ENCODE measurements around the gene TMEM59L. TPM values are rescaled to one million over a fixed set of nuclear protein-coding genes. Genes with fewer than 3 reads are reported as not detected.

Gene TMEM59L
- total and polyA plus RNA-seq, 9 of the 15 experiments (the other 6 are each of a cell fraction or from before 2014, with no cell fraction given) = 0.37 TPM; not detected in 8

- Histone ChIP-seq H3K9me1 (ENCODE audit: control insufficient read depth, insufficient read depth, low read length) (no peaks in the 10 kb centered on the region), H3K79me2 (ENCODE audit: control insufficient read depth, insufficient read depth, low read length) (peaks cover 24% of the 10 kb centered on the region), H3K4me1 (replicated peaks in 1 of 2; ENCODE audit: control insufficient read depth in 2 of 2, insufficient read depth in 2 of 2, low read length in 2 of 2) (peaks cover 27 to 77% of the 10 kb centered on the region in 2 experiments), H3K9me3 (replicated peaks; ENCODE audit: control insufficient read depth, insufficient read depth, low read depth, low read length) (no peaks in the 10 kb centered on the region), H3K4me3 (peak overlapping the region; percentile 71), H2AFZ (ENCODE audit: low read depth, low read length) (peak overlapping the region; percentile 79), H3K9ac (ENCODE audit: insufficient read depth in 1 of 2, low read depth in 2 of 2, low read length in 2 of 2) (peak overlapping the region; percentile 85 to 93), H3K27ac (ENCODE audit: extremely low read depth, low read depth, low read length) (peak overlapping the region; percentile 79), H3K36me3 (ENCODE audit: control insufficient read depth, insufficient read depth, low read length) (peaks cover 5% of the 10 kb centered on the region; the same call in 2 of the 3 replicates), H3K4me2 (ENCODE audit: insufficient read depth, low read length) (peak overlapping the region; percentile 89), H3K27me3 (ENCODE audit: control insufficient read depth in 2 of 2, insufficient read depth in 2 of 2, low read length in 2 of 2) (no peaks in the 10 kb centered on the region), H4K20me1 (replicated peaks; ENCODE audit: control insufficient read depth, insufficient read depth, low read length) (peaks cover 6% of the 10 kb centered on the region; the same call in 1 of the 2 replicates)
- DNase-seq (ENCODE audit: extremely low read depth in 1 of 4, low spot score in 3 of 4) (peak; percentile 70 to 94 (median 78)), FAIRE-seq (peak; percentile 96), ATAC-seq (peak; percentile 70)
- ChIA-PET POLR2A (interaction anchor here (0.7 to 5.4 kb wide), 7 partner anchors 9 to 257 kb away, joined by 3 to 39 read pairs (median 4); partner anchors contain the start of gene UBA52), CTCF (ENCODE audit: low intra/inter-chr PET ratio) (interaction anchor here (0.6 kb wide), 1 partner anchor 177 kb away, joined by 3 read pairs; no protein-coding TSS in a partner anchor)
- WGBS (ENCODE audit: insufficient coverage, low coverage, missing lambda C conversion rate) = 22% methylated on average over 37 of the region's 40 CpGs
- intact Hi-C loops (cut with micrococcal nuclease) = loop anchor here (1.0 to 10.0 kb wide), 5 partner anchors 33 to 254 kb away; partner anchors contain the start of genes KLHL26 and KXD1
- in situ Hi-C loops (cut with MboI) = no loop called here
- TSS peak; percentile 71 for BruUV-seq (replicated peaks)
- TF ChIP-seq GABPB1 (CRISPR knock-in tag; IDR thresholded peaks at IDR 0.05) = no peak
- TF ChIP-seq REST (IDR thresholded peaks at IDR 0.05; ENCODE audit: borderline replicate concordance) = peak; percentile 45; the same call in 1 of the 2 replicates
- no peak for TF ChIP-seq REST (CRISPR knock-in tag; IDR thresholded peaks at IDR 0.05; ENCODE audit: low read depth)
- TF ChIP-seq SP1 (CRISPR knock-in tag; IDR thresholded peaks at IDR 0.05) = peak; percentile 78
- peak; percentile 28 to 47; a peak in 3 of 4 replicates for TF ChIP-seq NRF1 (conservative IDR thresholded peaks at IDR 0.05 in 1 of 2, IDR thresholded peaks at IDR 0.05 in 1 of 2)
- TF ChIP-seq ASH1L (IDR thresholded peaks at IDR 0.05; ENCODE audit: borderline replicate concordance, low read depth, partially characterized antibody) = no peak
- peak; percentile 34 for TF ChIP-seq TAF1 (IDR thresholded peaks at IDR 0.05; ENCODE audit: control insufficient read depth, extremely low read depth, insufficient read depth, low read length, severe bottlenecking)
- 0 out of 2 replicates have a peak, but pooled peaks have one; percentile 36 for TF ChIP-seq NFRKB (IDR thresholded peaks at IDR 0.05; ENCODE audit: low read depth)
- TF ChIP-seq RBFOX2 (IDR thresholded peaks at IDR 0.05; ENCODE audit: low read depth, low read length) = peak; percentile 54; the same call in 1 of the 2 replicates
- peak; percentile 64; the same call in 1 of the 2 replicates for TF ChIP-seq ZFX (CRISPR knock-in tag; IDR thresholded peaks at IDR 0.05)
- no peak for TF ChIP-seq PCBP2 (IDR thresholded peaks at IDR 0.05; ENCODE audit: low read depth, low read length, poor library complexity, severe bottlenecking)
These were observed 22.1 kb upstream of the TMEM59L start for GRCh38 chr19:18590273-18591272.
